Spinal cord (tissue), 10 donors: ENCODE data around the gene SUB1. TPM values are rescaled to one million over a fixed set of nuclear protein-coding genes. Genes with fewer than 3 reads are reported as not detected.
"Not testable (repeated sequence)": the region's sequence is repeated elsewhere in the genome, so short reads cannot be mapped to it uniquely, and the experiment has no call there.

Experiments
- DNase-seq, 6 donors: peaks; one replicate each; pipeline versions ENCODE4 v3.0.0 to v3.0.0-alpha.2; 2013 to 2015; ENCODE audit warnings: low spot score in 6 of 6, low read depth in 4 of 6
- H3K27ac ChIP-seq: one replicate; pipeline ENCODE4 v1.5.1; 2013; ENCODE audit warnings: low read depth, low read length, control low read depth
- H3K27me3 ChIP-seq: one replicate; pipeline ENCODE4 v1.6.1; 2013; ENCODE audit warnings: low read length; ENCODE audit not compliant: control insufficient read depth, insufficient read depth
- H3K36me3 ChIP-seq: one replicate; pipeline ENCODE4 v1.6.1; 2013; ENCODE audit warnings: low read length; ENCODE audit not compliant: control insufficient read depth, insufficient read depth
- H3K4me1 ChIP-seq: one replicate; pipeline ENCODE4 v1.6.1; 2013; ENCODE audit warnings: low read length; ENCODE audit not compliant: control insufficient read depth, insufficient read depth
- H3K4me3 ChIP-seq: one replicate; pipeline ENCODE4 v1.5.1; 2013; ENCODE audit warnings: low read depth, low read length, control low read depth
- H3K9me3 ChIP-seq: one replicate; pipeline ENCODE4 v1.6.1; 2013; ENCODE audit warnings: low read length; ENCODE audit not compliant: control insufficient read depth, insufficient read depth
- WGBS: methylation state at CpG from one replicate; pipeline ENCODE4 v1.1.5; 2013; ENCODE audit warnings: missing lambda C conversion rate; ENCODE audit not compliant: insufficient coverage; 5-methylcytosine and 5-hydroxymethylcytosine counted together
- polyA plus RNA-seq, 2 donors: library from polyadenylated mRNA; unstranded; fragments of 120-200 nt; gene quantifications; one replicate each; pipeline ENCODE4 v1.2.1, GENCODE V29; 2013; ENCODE audit not compliant: insufficient read length in 2 of 2
- total RNA-seq, 2 donors: library from RNA; depleted of rRNA in 1 of 2; stranded (reverse); fragments of 120-200 nt in 1 of 2; fragments of >200 nt in 1 of 2; gene quantifications; one replicate each; pipeline versions ENCODE4 v1.2.3 to v1.2.4, GENCODE V29; 2013 to 2014
- donor health status: healthy.

Gene SUB1
- total and polyA plus RNA-seq, 4 donors = 257 to 410 (median 339) TPM

GRCh38 chr5:32562843-32563242 is 22.5 kb upstream of the SUB1 start:
- peak in 2 of 6 donors; percentile 47 to 50 for DNase-seq
- Histone ChIP-seq H3K27me3 (no peaks in the 10 kb centered on the region), H3K4me3 (no peak overlapping the region), H3K36me3 (no peaks in the 10 kb centered on the region), H3K9me3 (no peaks in the 10 kb centered on the region), H3K4me1 (no peaks in the 10 kb centered on the region), H3K27ac (no peak overlapping the region)

- Histone ChIP-seq H3K4me1 (no peaks in the 10 kb centered on the region), H3K4me3 (no peak overlapping the region), H3K36me3 (no peaks in the 10 kb centered on the region), H3K9me3 (no peaks in the 10 kb centered on the region), H3K27me3 (no peaks in the 10 kb centered on the region), H3K27ac (no peak overlapping the region)
- DNase-seq = no peak
- WGBS = 100% methylated on average over 1 of the region's 2 CpGs
These were observed 21.7 kb upstream of the SUB1 start for GRCh38 chr5:32563614-32564013.

- Histone ChIP-seq H3K9me3 (no peaks in the 10 kb centered on the region), H3K36me3 (no peaks in the 10 kb centered on the region), H3K27me3 (no peaks in the 10 kb centered on the region), H3K4me1 (no peaks in the 10 kb centered on the region), H3K4me3 (no peak overlapping the region), H3K27ac (no peak overlapping the region)
- WGBS = no CpG with 5 or more reads among the region's 1 CpG
- DNase-seq = no peak
These were observed 20.2 kb upstream of the SUB1 start for GRCh38 chr5:32565145-32565544.

GRCh38 chr5:32566319-32567111 is 18.8 kb upstream of the SUB1 start:
- 97% methylated on average over 3 of the region's 3 CpGs for WGBS
- H3K27me3 ChIP-seq = no peaks in the 10 kb centered on the region

GRCh38 chr5:32571128-32571527 is 14.2 kb upstream of the SUB1 start:
- no peaks in the 10 kb centered on the region for H3K9me3 ChIP-seq
- DNase-seq = no peak
- no peaks in the 10 kb centered on the region for H3K36me3 ChIP-seq
- H3K27ac ChIP-seq = no peak overlapping the region
- H3K4me1 ChIP-seq = no peaks in the 10 kb centered on the region
- no peak overlapping the region for H3K4me3 ChIP-seq
- WGBS = 60% methylated on average over 1 of the region's 1 CpG
- H3K27me3 ChIP-seq = no peaks in the 10 kb centered on the region

More at GRCh38 chr5:32566319-32567111, 18.8 kb upstream of the SUB1 start:
- H3K36me3 ChIP-seq = no peaks in the 10 kb centered on the region
- H3K4me1 ChIP-seq = no peaks in the 10 kb centered on the region
- no peak for DNase-seq
- no peak overlapping the region for H3K27ac ChIP-seq
- H3K9me3 ChIP-seq = no peaks in the 10 kb centered on the region
- H3K4me3 ChIP-seq = no peak overlapping the region

- H3K27ac ChIP-seq = no peak overlapping the region
- no peaks in the 10 kb centered on the region for H3K36me3 ChIP-seq
- no peak overlapping the region for H3K4me3 ChIP-seq
- H3K4me1 ChIP-seq = no peaks in the 10 kb centered on the region
- no peaks in the 10 kb centered on the region for H3K27me3 ChIP-seq
- 80% methylated on average over 3 of the region's 8 CpGs for WGBS
- DNase-seq = no peak
- no peaks in the 10 kb centered on the region for H3K9me3 ChIP-seq
These were observed 12.4 kb upstream of the SUB1 start for GRCh38 chr5:32572778-32573480.

GRCh38 chr5:32573481-32573854 is 11.9 kb upstream of the SUB1 start:
- H3K4me3 ChIP-seq, H3K9me3 ChIP-seq, H3K27me3 ChIP-seq, H3K36me3 ChIP-seq, H3K27ac ChIP-seq, H3K4me1 ChIP-seq, DNase-seq: not testable (repeated sequence)
- WGBS = no CpG with 5 or more reads among the region's 3 CpGs

- Histone ChIP-seq H3K27ac (no peak overlapping the region), H3K4me3 (no peak overlapping the region), H3K4me1 (no peaks in the 10 kb centered on the region), H3K9me3 (no peaks in the 10 kb centered on the region), H3K36me3 (no peaks in the 10 kb centered on the region), H3K27me3 (no peaks in the 10 kb centered on the region)
- no peak for DNase-seq
- no CpG with 5 or more reads among the region's 3 CpGs for WGBS
These were observed 10.7 kb upstream of the SUB1 start for GRCh38 chr5:32574540-32575175.

- no peaks in the 10 kb centered on the region for H3K4me1 ChIP-seq
- H3K9me3 ChIP-seq = no peaks in the 10 kb centered on the region
- H3K27ac ChIP-seq = no peak overlapping the region
- no peak overlapping the region for H3K4me3 ChIP-seq
- DNase-seq = no peak
- H3K27me3 ChIP-seq = no peaks in the 10 kb centered on the region
- no peaks in the 10 kb centered on the region for H3K36me3 ChIP-seq
- WGBS = no CpG with 5 or more reads among the region's 3 CpGs
These were observed 7.0 kb upstream of the SUB1 start for GRCh38 chr5:32578363-32578762.
